ENCODE results near the gene MAP4K4. TPM values are rescaled to one million over a fixed set of nuclear protein-coding genes. Genes with fewer than 3 reads are reported as not detected.

MAP4K4 gene
- polyA plus RNA-seq, 2 donors, result 19.6 to 24.1 TPM

DNA sequence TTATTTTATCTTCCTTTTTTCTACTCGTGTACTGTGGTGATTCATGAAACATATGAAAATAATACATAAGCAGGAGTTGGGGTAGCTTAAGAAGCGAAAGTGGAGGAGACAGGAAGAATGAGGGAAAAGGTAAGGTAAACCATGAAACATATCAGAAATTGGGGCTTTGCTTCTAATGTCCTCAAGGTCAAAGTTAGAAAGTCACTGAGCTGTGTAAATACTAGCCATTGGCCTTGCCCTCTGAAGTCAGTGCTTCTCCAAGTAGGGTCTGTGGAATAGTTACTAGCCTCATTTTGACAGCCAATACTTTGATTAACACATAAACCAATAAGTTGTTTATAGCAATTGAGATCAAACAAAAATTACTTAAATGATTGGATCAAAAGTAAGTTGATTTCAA lies 117.2 kb downstream of the MAP4K4 start:
- no peaks in the 10 kb centered on the region for H3K27me3 ChIP-seq (ENCODE audit: control insufficient read depth in 1 of 2, insufficient read depth in 2 of 2, low read length in 2 of 2)
- H3K9me3 ChIP-seq (ENCODE audit: control insufficient read depth in 2 of 2, insufficient read depth in 1 of 2, low read depth in 1 of 2, low read length in 1 of 2), result no peaks in the 10 kb centered on the region
- no peaks in the 10 kb centered on the region for H3K36me3 ChIP-seq (ENCODE audit: control insufficient read depth in 2 of 2, insufficient read depth in 2 of 2, low read length in 1 of 2)
- peaks cover 0 to 8% of the 10 kb centered on the region in 2 donors for H3K4me1 ChIP-seq (ENCODE audit: control insufficient read depth in 2 of 2, insufficient read depth in 2 of 2, low read length in 1 of 2)
- H3K27ac ChIP-seq (ENCODE audit: low read depth in 2 of 2, low read length in 1 of 2), result no peak overlapping the region
- H3K4me3 ChIP-seq (ENCODE audit: low read depth in 1 of 2, low read length in 2 of 2), result no peak overlapping the region
- WGBS, 2 donors, result 83 to 87% methylated on average over 2 of the region's 2 CpGs

DNA sequence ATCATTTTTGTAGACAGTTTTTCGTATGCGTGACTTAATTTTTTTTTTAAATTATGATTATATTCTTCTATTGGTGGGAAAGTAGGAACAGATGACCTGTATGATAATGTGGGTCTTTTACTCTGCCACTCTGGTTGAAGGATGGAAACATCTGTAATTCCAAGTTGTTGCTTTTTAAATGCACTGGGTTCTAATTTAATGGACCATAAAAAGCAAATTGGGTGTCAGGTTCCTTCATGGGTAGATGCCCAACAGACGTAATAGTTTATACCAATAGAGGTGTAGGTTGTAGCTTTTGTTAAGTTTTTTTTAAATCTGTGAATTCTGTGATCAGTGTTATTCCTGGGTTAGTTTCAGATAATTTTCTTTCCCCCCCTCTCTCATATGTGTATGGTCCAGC lies 117.6 kb downstream of the MAP4K4 start:
- no peak overlapping the region for H3K27ac ChIP-seq (ENCODE audit: low read depth in 2 of 2, low read length in 1 of 2)
- no peaks in the 10 kb centered on the region for H3K36me3 ChIP-seq (ENCODE audit: control insufficient read depth in 2 of 2, insufficient read depth in 2 of 2, low read length in 1 of 2)
- WGBS, 2 donors, result 95 to 96% methylated on average over 3 of the region's 3 CpGs
- H3K4me1 ChIP-seq (ENCODE audit: control insufficient read depth in 2 of 2, insufficient read depth in 2 of 2, low read length in 1 of 2), result peaks cover 0 to 8% of the 10 kb centered on the region in 2 donors
- no peak overlapping the region for H3K4me3 ChIP-seq (ENCODE audit: low read depth in 1 of 2, low read length in 2 of 2)
- no peaks in the 10 kb centered on the region for H3K27me3 ChIP-seq (ENCODE audit: control insufficient read depth in 1 of 2, insufficient read depth in 2 of 2, low read length in 2 of 2)
- H3K9me3 ChIP-seq (ENCODE audit: control insufficient read depth in 2 of 2, insufficient read depth in 1 of 2, low read depth in 1 of 2, low read length in 1 of 2), result no peaks in the 10 kb centered on the region

- Histone ChIP-seq H3K4me3 (ENCODE audit: low read depth in 1 of 2, low read length in 2 of 2) (no peak overlapping the region), H3K27me3 (ENCODE audit: control insufficient read depth in 1 of 2, insufficient read depth in 2 of 2, low read length in 2 of 2) (no peaks in the 10 kb centered on the region), H3K27ac (ENCODE audit: low read depth in 2 of 2, low read length in 1 of 2) (no peak overlapping the region), H3K4me1 (ENCODE audit: control insufficient read depth in 2 of 2, insufficient read depth in 2 of 2, low read length in 1 of 2) (peaks cover 0 to 8% of the 10 kb centered on the region in 2 donors), H3K36me3 (ENCODE audit: control insufficient read depth in 2 of 2, insufficient read depth in 2 of 2, low read length in 1 of 2) (no peaks in the 10 kb centered on the region), H3K9me3 (ENCODE audit: control insufficient read depth in 2 of 2, insufficient read depth in 1 of 2, low read depth in 1 of 2, low read length in 1 of 2) (no peaks in the 10 kb centered on the region)
- 80 to 81% methylated on average over 14 of the region's 14 CpGs for WGBS, 2 donors
Measured at GRCh38 chr2:101815739-101816391, 118.4 kb downstream of the MAP4K4 start.

DNA sequence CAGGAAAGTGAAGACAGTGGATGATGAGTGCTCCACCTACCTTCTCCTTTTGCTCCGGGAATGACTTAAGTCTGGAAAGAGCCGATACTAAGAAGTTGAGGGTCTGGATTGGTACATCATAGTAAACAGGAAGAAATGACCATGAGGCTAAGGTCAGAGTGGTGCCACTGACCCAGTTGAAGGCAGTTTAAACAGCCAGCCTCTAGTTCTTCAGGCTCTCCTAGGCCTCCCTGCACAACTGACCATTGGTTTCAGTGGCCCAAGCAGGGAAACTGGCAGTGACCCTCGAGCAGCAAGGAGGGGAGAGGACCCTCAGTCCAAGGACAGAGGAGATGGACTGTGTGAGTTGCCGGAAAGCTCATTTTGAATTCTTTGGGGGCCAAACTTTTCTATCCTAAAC lies 119.1 kb downstream of the MAP4K4 start:
- Histone ChIP-seq H3K4me3 (ENCODE audit: low read depth in 1 of 2, low read length in 2 of 2) (no peak overlapping the region), H3K9me3 (ENCODE audit: control insufficient read depth in 2 of 2, insufficient read depth in 1 of 2, low read depth in 1 of 2, low read length in 1 of 2) (no peaks in the 10 kb centered on the region), H3K27ac (ENCODE audit: low read depth in 2 of 2, low read length in 1 of 2) (no peak overlapping the region), H3K27me3 (ENCODE audit: control insufficient read depth in 1 of 2, insufficient read depth in 2 of 2, low read length in 2 of 2) (no peaks in the 10 kb centered on the region), H3K36me3 (ENCODE audit: control insufficient read depth in 2 of 2, insufficient read depth in 2 of 2, low read length in 1 of 2) (no peaks in the 10 kb centered on the region), H3K4me1 (ENCODE audit: control insufficient read depth in 2 of 2, insufficient read depth in 2 of 2, low read length in 1 of 2) (peaks cover 0 to 8% of the 10 kb centered on the region in 2 donors)
- 83 to 86% methylated on average over 4 of the region's 4 CpGs for WGBS, 2 donors

- H3K4me3 ChIP-seq (ENCODE audit: low read depth in 1 of 2, low read length in 2 of 2), result no peak overlapping the region
- no peak overlapping the region for H3K27ac ChIP-seq (ENCODE audit: low read depth in 2 of 2, low read length in 1 of 2)
- H3K36me3 ChIP-seq (ENCODE audit: control insufficient read depth in 2 of 2, insufficient read depth in 2 of 2, low read length in 1 of 2), result no peaks in the 10 kb centered on the region
- 92 to 94% methylated on average over 6 of the region's 6 CpGs for WGBS, 2 donors
- peaks cover 0 to 8% of the 10 kb centered on the region in 2 donors for H3K4me1 ChIP-seq (ENCODE audit: control insufficient read depth in 2 of 2, insufficient read depth in 2 of 2, low read length in 1 of 2)
- no peaks in the 10 kb centered on the region for H3K27me3 ChIP-seq (ENCODE audit: control insufficient read depth in 1 of 2, insufficient read depth in 2 of 2, low read length in 2 of 2)
- H3K9me3 ChIP-seq (ENCODE audit: control insufficient read depth in 2 of 2, insufficient read depth in 1 of 2, low read depth in 1 of 2, low read length in 1 of 2), result no peaks in the 10 kb centered on the region
Measured at GRCh38 chr2:101817481-101817880, 120.0 kb downstream of the MAP4K4 start.

DNA sequence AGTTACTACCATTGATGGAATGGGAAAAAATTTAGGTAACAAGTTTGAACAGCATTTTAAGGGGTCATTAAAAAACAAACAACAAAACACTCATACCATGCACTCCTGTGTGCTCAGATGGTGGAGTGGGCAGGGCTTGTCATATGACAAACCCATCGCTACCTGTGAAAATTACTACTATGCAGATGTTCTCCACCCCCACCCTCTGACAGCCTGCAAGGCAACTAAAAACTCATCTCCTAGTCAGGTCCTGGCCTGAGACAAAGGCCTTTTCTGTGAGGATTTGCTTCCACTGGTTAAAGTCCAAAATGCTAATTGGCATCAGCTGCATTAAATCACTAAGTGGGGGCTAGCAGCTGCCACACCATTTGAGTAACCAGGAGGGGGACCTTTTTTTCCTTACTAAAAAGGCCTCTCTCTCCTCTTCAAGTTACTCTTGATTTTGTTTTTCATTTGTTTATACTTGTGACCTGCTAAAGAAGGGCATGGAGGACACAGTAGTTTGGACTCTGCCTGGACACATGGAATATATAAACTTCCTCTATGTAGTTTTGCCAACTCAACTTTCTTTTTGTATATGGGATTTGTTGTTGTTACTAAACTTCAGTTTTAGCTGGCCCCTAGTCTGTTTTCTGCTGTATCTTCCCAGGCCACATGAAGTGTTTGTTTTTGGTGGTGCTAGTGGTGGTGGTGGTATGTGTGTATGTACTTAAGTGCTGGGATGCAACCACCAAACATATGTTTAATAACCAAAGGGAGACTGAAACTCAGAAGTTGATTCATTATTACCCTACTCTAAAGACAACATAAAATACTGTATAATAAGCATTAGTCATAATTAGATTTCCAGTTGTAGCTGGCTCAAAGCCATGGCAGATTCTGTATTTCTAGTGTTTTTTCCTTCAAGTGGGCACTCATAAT lies 121.3 kb downstream of the MAP4K4 start:
- peaks cover 0 to 8% of the 10 kb centered on the region in 2 donors for H3K4me1 ChIP-seq (ENCODE audit: control insufficient read depth in 2 of 2, insufficient read depth in 2 of 2, low read length in 1 of 2)
- 52 to 74% methylated on average over 1 of the region's 1 CpG for WGBS, 2 donors

DNA sequence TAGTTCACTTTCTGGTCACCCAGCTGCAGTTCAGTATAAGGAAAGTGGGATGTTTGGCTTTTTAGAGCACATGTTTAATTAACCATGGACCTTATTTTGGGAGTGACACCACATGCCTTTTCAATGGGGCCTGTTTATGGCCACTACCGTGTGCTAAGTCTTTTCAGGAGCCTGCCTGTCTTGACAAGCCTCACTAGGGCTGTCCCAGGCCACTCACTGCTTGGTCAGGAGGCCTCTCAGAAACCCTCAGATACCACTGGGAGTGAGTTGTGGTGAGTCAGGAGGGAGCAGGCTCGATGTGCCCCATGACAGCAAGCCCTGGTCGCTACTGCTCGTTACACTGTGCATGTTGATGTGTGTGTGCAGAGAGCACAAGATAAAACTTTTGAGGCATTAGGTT lies 123.0 kb downstream of the MAP4K4 start:
- Histone ChIP-seq H3K9me3 (ENCODE audit: control insufficient read depth in 2 of 2, insufficient read depth in 1 of 2, low read depth in 1 of 2, low read length in 1 of 2) (no peaks in the 10 kb centered on the region), H3K27ac (ENCODE audit: low read depth in 2 of 2, low read length in 1 of 2) (no peak overlapping the region), H3K36me3 (ENCODE audit: control insufficient read depth in 2 of 2, insufficient read depth in 2 of 2, low read length in 1 of 2) (no peaks in the 10 kb centered on the region), H3K27me3 (ENCODE audit: control insufficient read depth in 1 of 2, insufficient read depth in 2 of 2, low read length in 2 of 2) (no peaks in the 10 kb centered on the region), H3K4me3 (ENCODE audit: low read depth in 1 of 2, low read length in 2 of 2) (no peak overlapping the region), H3K4me1 (ENCODE audit: control insufficient read depth in 2 of 2, insufficient read depth in 2 of 2, low read length in 1 of 2) (peaks cover 0 to 8% of the 10 kb centered on the region in 2 donors)
- whole genome bisulfite sequencing, 2 donors, result 62 to 69% methylated on average over 4 of the region's 4 CpGs

More for the DNA sequence above, 121.3 kb downstream of the MAP4K4 start:
- Histone ChIP-seq H3K36me3 (ENCODE audit: control insufficient read depth in 2 of 2, insufficient read depth in 2 of 2, low read length in 1 of 2) (no peaks in the 10 kb centered on the region), H3K9me3 (ENCODE audit: control insufficient read depth in 2 of 2, insufficient read depth in 1 of 2, low read depth in 1 of 2, low read length in 1 of 2) (no peaks in the 10 kb centered on the region), H3K27me3 (ENCODE audit: control insufficient read depth in 1 of 2, insufficient read depth in 2 of 2, low read length in 2 of 2) (no peaks in the 10 kb centered on the region), H3K4me3 (ENCODE audit: low read depth in 1 of 2, low read length in 2 of 2) (no peak overlapping the region), H3K27ac (ENCODE audit: low read depth in 2 of 2, low read length in 1 of 2) (no peak overlapping the region)

- Histone ChIP-seq H3K4me1 (ENCODE audit: control insufficient read depth in 2 of 2, insufficient read depth in 2 of 2, low read length in 1 of 2) (peaks cover 0 to 8% of the 10 kb centered on the region in 2 donors), H3K4me3 (ENCODE audit: low read depth in 1 of 2, low read length in 2 of 2) (no peak overlapping the region), H3K36me3 (ENCODE audit: control insufficient read depth in 2 of 2, insufficient read depth in 2 of 2, low read length in 1 of 2) (no peaks in the 10 kb centered on the region), H3K27ac (ENCODE audit: low read depth in 2 of 2, low read length in 1 of 2) (no peak overlapping the region), H3K9me3 (ENCODE audit: control insufficient read depth in 2 of 2, insufficient read depth in 1 of 2, low read depth in 1 of 2, low read length in 1 of 2) (no peaks in the 10 kb centered on the region), H3K27me3 (ENCODE audit: control insufficient read depth in 1 of 2, insufficient read depth in 2 of 2, low read length in 2 of 2) (no peaks in the 10 kb centered on the region)
- 89 to 93% methylated on average over 3 of the region's 3 CpGs for WGBS, 2 donors
Measured at GRCh38 chr2:101821059-101821805, 123.7 kb downstream of the MAP4K4 start.

- 83 to 86% methylated on average over 6 of the region's 6 CpGs for WGBS, 2 donors
- Histone ChIP-seq H3K9me3 (ENCODE audit: control insufficient read depth in 2 of 2, insufficient read depth in 1 of 2, low read depth in 1 of 2, low read length in 1 of 2) (no peaks in the 10 kb centered on the region), H3K36me3 (ENCODE audit: control insufficient read depth in 2 of 2, insufficient read depth in 2 of 2, low read length in 1 of 2) (no peaks in the 10 kb centered on the region), H3K27ac (ENCODE audit: low read depth in 2 of 2, low read length in 1 of 2) (no peak overlapping the region), H3K4me3 (ENCODE audit: low read depth in 1 of 2, low read length in 2 of 2) (no peak overlapping the region), H3K4me1 (ENCODE audit: control insufficient read depth in 2 of 2, insufficient read depth in 2 of 2, low read length in 1 of 2) (peaks cover 0 to 3% of the 10 kb centered on the region in 2 donors), H3K27me3 (ENCODE audit: control insufficient read depth in 1 of 2, insufficient read depth in 2 of 2, low read length in 2 of 2) (no peaks in the 10 kb centered on the region)
Measured at GRCh38 chr2:101821828-101822458, 124.4 kb downstream of the MAP4K4 start.

Data from esophagus (tissue), 2 donors.